Natural killer cell (primary cell): Measurements from ENCODE around the gene TUBGCP6. TPM values are rescaled to one million over a fixed set of nuclear protein-coding genes. Genes with fewer than 3 reads are reported as not detected.

Experiments
- ATAC-seq, 3 donors: fragments of 150-1000 bp in 2 of 3; fragments of 200-7000 bp in 1 of 3; cut with Tn5 transposase; 1 replicate in 1 of 3; 2 replicates in 2 of 3; pipeline ENCODE4 v1.10.0; 2021; ENCODE audit warnings: mild to moderate bottlenecking in 2 of 3, moderate library complexity in 2 of 3
- DNase-seq, 2 donors: peaks; one replicate each; pipeline versions ENCODE4 v3.0.0 to v3.0.0-alpha.2; 2013 to 2021; ENCODE audit warnings: mixed read lengths in 1 of 2
- H3K27ac ChIP-seq: one replicate; pipeline ENCODE4 v1.5.1; 2013; ENCODE audit warnings: mild to moderate bottlenecking, low read length
- H3K27me3 ChIP-seq: one replicate; pipeline ENCODE4 v1.6.1; 2013; ENCODE audit warnings: low read length; ENCODE audit not compliant: control insufficient read depth, insufficient read depth
- H3K36me3 ChIP-seq: one replicate; pipeline ENCODE4 v1.6.1; 2013; ENCODE audit warnings: low read length; ENCODE audit not compliant: control insufficient read depth, insufficient read depth
- H3K4me1 ChIP-seq: one replicate; pipeline ENCODE4 v1.6.1; 2013; ENCODE audit warnings: low read length; ENCODE audit not compliant: control insufficient read depth, insufficient read depth
- H3K4me3 ChIP-seq: one replicate; pipeline ENCODE4 v1.5.1; 2013; ENCODE audit warnings: low read length
- H3K9me3 ChIP-seq: one replicate; pipeline ENCODE4 v1.6.1; 2013; ENCODE audit warnings: low read length; ENCODE audit not compliant: control insufficient read depth, insufficient read depth
- H3K27ac Mint-ChIP-seq, 2 donors: one replicate each; pipeline ENCODE4 v1.8.0; 2022; ENCODE audit warnings: mild to moderate bottlenecking in 2 of 2, mixed read lengths in 2 of 2, moderate library complexity in 1 of 2
- H3K27me3 Mint-ChIP-seq, 2 donors: one replicate each; pipeline ENCODE4 v1.8.0; 2022; ENCODE audit warnings: low read depth in 2 of 2, mixed read lengths in 2 of 2
- H3K36me3 Mint-ChIP-seq: one replicate; pipeline ENCODE4 v1.8.0; 2022; ENCODE audit warnings: mixed read lengths
- H3K4me1 Mint-ChIP-seq, 2 donors: one replicate each; pipeline ENCODE4 v1.8.0; 2022; ENCODE audit warnings: mixed read lengths in 2 of 2
- H3K4me3 Mint-ChIP-seq: one replicate; pipeline ENCODE4 v1.8.0; 2022; ENCODE audit warnings: mild to moderate bottlenecking, moderate library complexity, mixed read lengths
- H3K9me3 Mint-ChIP-seq, 2 donors: one replicate each; pipeline ENCODE4 v1.8.0; 2022; ENCODE audit warnings: mixed read lengths in 2 of 2
- CTCF ChIP-seq: fragments of 200-600 bp; IDR thresholded peaks from one replicate; pipeline ENCODE4 v1.8.0; 2022; ENCODE audit warnings: antibody characterized with exemption
- WGBS: methylation state at CpG from one replicate; pipeline ENCODE4 v1.1.7; 2013; ENCODE audit warnings: missing lambda C conversion rate; ENCODE audit not compliant: insufficient coverage; 5-methylcytosine and 5-hydroxymethylcytosine counted together
- intact Hi-C: fragments of 100-400 bp; cut with micrococcal nuclease; formaldehyde crosslinking; loops from one replicate; pipeline ENCODE4 v1.14.2; 2022
- total RNA-seq, 4 donors: library from RNA; stranded (reverse); fragments of 120-200 nt in 1 of 4; gene quantifications; one replicate each; pipeline versions ENCODE4 v1.2.3 to v1.2.4, GENCODE V29; 2013 to 2022

The TUBGCP6 gene
- total RNA-seq, 3 donors from 2014 or later (not counting 1 experiment from before 2014, with no cell fraction given): 105 to 126 (median 118) TPM

- H3K4me1 ChIP-seq: no peaks in the 10 kb centered on the region
- no peak overlapping the region for H3K4me3 ChIP-seq
- Mint-ChIP-seq H3K9me3 (no peaks in the 10 kb centered on the region), H3K4me1 (peaks cover 4 to 6% of the 10 kb centered on the region in 2 donors), H3K36me3 (no peaks in the 10 kb centered on the region), H3K4me3 (no peak overlapping the region), H3K27me3 (peaks cover 4 to 6% of the 10 kb centered on the region in 2 donors), H3K27ac (no peak overlapping the region)
- no peaks in the 10 kb centered on the region for H3K36me3 ChIP-seq
- no peak overlapping the region for H3K27ac ChIP-seq
- no peak for TF ChIP-seq CTCF
- intact Hi-C loops: loop anchor here (10.0 kb wide), 1 partner anchor 216 kb away; no protein-coding TSS in a partner anchor
- no peaks in the 10 kb centered on the region for H3K9me3 ChIP-seq
- 96% methylated on average over 21 of the region's 21 CpGs for WGBS
- no peak for ATAC-seq
- no peak for DNase-seq
- no peaks in the 10 kb centered on the region for H3K27me3 ChIP-seq
These were observed 33.6 kb upstream of the TUBGCP6 start for GRCh38 chr22:50278461-50278860.

GRCh38 chr22:50277761-50278160 lies 32.9 kb upstream of the TUBGCP6 start:
- Mint-ChIP-seq H3K27ac (no peak overlapping the region), H3K4me3 (no peak overlapping the region), H3K36me3 (no peaks in the 10 kb centered on the region), H3K27me3 (peaks cover 4 to 6% of the 10 kb centered on the region in 2 donors), H3K4me1 (peaks cover 4 to 6% of the 10 kb centered on the region in 2 donors), H3K9me3 (no peaks in the 10 kb centered on the region)
- Histone ChIP-seq H3K27me3 (no peaks in the 10 kb centered on the region), H3K9me3 (no peaks in the 10 kb centered on the region), H3K36me3 (no peaks in the 10 kb centered on the region), H3K27ac (no peak overlapping the region), H3K4me3 (no peak overlapping the region), H3K4me1 (no peaks in the 10 kb centered on the region)
- WGBS: 85% methylated on average over 25 of the region's 25 CpGs
- DNase-seq (no peak), ATAC-seq (no peak)
- intact Hi-C loops: loop anchor here (10.0 kb wide), 1 partner anchor 217 kb away; no protein-coding TSS in a partner anchor
- TF ChIP-seq CTCF: no peak

- Mint-ChIP-seq H3K27me3 (peaks cover 6 to 7% of the 10 kb centered on the region in 2 donors), H3K4me3 (no peak overlapping the region), H3K36me3 (no peaks in the 10 kb centered on the region), H3K9me3 (no peaks in the 10 kb centered on the region), H3K27ac (no peak overlapping the region), H3K4me1 (peaks cover 4 to 6% of the 10 kb centered on the region in 2 donors)
- no peak overlapping the region for H3K4me3 ChIP-seq
- H3K9me3 ChIP-seq: no peaks in the 10 kb centered on the region
- H3K27me3 ChIP-seq: peaks cover 4% of the 10 kb centered on the region
- DNase-seq (peak in 1 of 2 donors; percentile 77), ATAC-seq (peak; percentile 39 to 82 (median 69))
- whole genome bisulfite sequencing: 62% methylated on average over 25 of the region's 25 CpGs
- no peaks in the 10 kb centered on the region for H3K36me3 ChIP-seq
- H3K4me1 ChIP-seq: peaks cover 11% of the 10 kb centered on the region
- no peak overlapping the region for H3K27ac ChIP-seq
- TF ChIP-seq CTCF: no peak
- intact Hi-C loops: loop anchor here (10.0 kb wide), 1 partner anchor 219 kb away; no protein-coding TSS in a partner anchor
These were observed 31.3 kb upstream of the TUBGCP6 start for GRCh38 chr22:50276143-50276542.
